ENCODE measurements around the gene TCAIM.

Gene TCAIM

GRCh38 chr3:44338010-44338827, at the start of gene TCAIM:
TCAIM (plus strand) TSS chr3:44338766; CDS start chr3:44354783, 16,017 bp downstream.
- Histone ChIP-seq H3K27ac (ENCODE audit: low read depth, low read length) (peak within 1 kb of the TSS; percentile 97), H3K4me1 (ENCODE audit: insufficient read depth, low read length) (peaks cover 24% of the 10 kb centered on the region), H3K9me3 (ENCODE audit: low read length) (no peaks in the 10 kb centered on the region)

GRCh38 chr3:44289882-44290462, 48.6 kb upstream of the TCAIM start:
- Histone ChIP-seq H3K9ac (ENCODE audit: low read length) (no peak overlapping the region), H3K27me3 (ENCODE audit: control insufficient read depth in 1 of 2, insufficient read depth in 2 of 2, low read length in 2 of 2) (no peaks in the 10 kb centered on the region), H3K27ac (ENCODE audit: low read depth, low read length) (no peak overlapping the region), H3K36me3 (ENCODE audit: insufficient read depth, low read length) (no peaks in the 10 kb centered on the region), H3K4me3 (ENCODE audit: low read depth in 1 of 2, low read length in 2 of 2) (no peak overlapping the region), H3K4me1 (ENCODE audit: insufficient read depth, low read length) (no peaks in the 10 kb centered on the region), H3K9me3 (ENCODE audit: low read length) (no peaks in the 10 kb centered on the region)

More at GRCh38 chr3:44338010-44338827, at the start of gene TCAIM:
- H3K4me3 ChIP-seq (ENCODE audit: low read depth in 1 of 2, low read length in 2 of 2) = peak within 1 kb of the TSS; percentile 87 to 91
- H3K9ac ChIP-seq (ENCODE audit: low read length) = peak within 1 kb of the TSS; percentile 86
- no peaks in the 10 kb centered on the region for H3K27me3 ChIP-seq (ENCODE audit: control insufficient read depth in 1 of 2, insufficient read depth in 2 of 2, low read length in 2 of 2)
- no peaks in the 10 kb centered on the region for H3K36me3 ChIP-seq (ENCODE audit: insufficient read depth, low read length)

GRCh38 chr3:44292276-44292675, 46.3 kb upstream of the TCAIM start:
- no peaks in the 10 kb centered on the region for H3K36me3 ChIP-seq (ENCODE audit: insufficient read depth, low read length)

GRCh38 chr3:44292947-44293346, 45.6 kb upstream of the TCAIM start:
- Histone ChIP-seq H3K4me3 (ENCODE audit: low read depth in 1 of 2, low read length in 2 of 2) (no peak overlapping the region), H3K9me3 (ENCODE audit: low read length) (no peaks in the 10 kb centered on the region), H3K4me1 (ENCODE audit: insufficient read depth, low read length) (no peaks in the 10 kb centered on the region), H3K9ac (ENCODE audit: low read length) (no peak overlapping the region), H3K36me3 (ENCODE audit: insufficient read depth, low read length) (no peaks in the 10 kb centered on the region), H3K27ac (ENCODE audit: low read depth, low read length) (no peak overlapping the region), H3K27me3 (ENCODE audit: control insufficient read depth in 1 of 2, insufficient read depth in 2 of 2, low read length in 2 of 2) (no peaks in the 10 kb centered on the region)

More at GRCh38 chr3:44292276-44292675, 46.3 kb upstream of the TCAIM start:
- no peaks in the 10 kb centered on the region for H3K27me3 ChIP-seq (ENCODE audit: control insufficient read depth in 1 of 2, insufficient read depth in 2 of 2, low read length in 2 of 2)
- no peak overlapping the region for H3K9ac ChIP-seq (ENCODE audit: low read length)
- no peak overlapping the region for H3K27ac ChIP-seq (ENCODE audit: low read depth, low read length)
- no peaks in the 10 kb centered on the region for H3K4me1 ChIP-seq (ENCODE audit: insufficient read depth, low read length)
- H3K4me3 ChIP-seq (ENCODE audit: low read depth in 1 of 2, low read length in 2 of 2) = no peak overlapping the region
- H3K9me3 ChIP-seq (ENCODE audit: low read length) = no peaks in the 10 kb centered on the region

GRCh38 chr3:44297255-44297654, 41.3 kb upstream of the TCAIM start:
- Histone ChIP-seq H3K27ac (ENCODE audit: low read depth, low read length) (no peak overlapping the region), H3K9ac (ENCODE audit: low read length) (no peak overlapping the region), H3K36me3 (ENCODE audit: insufficient read depth, low read length) (no peaks in the 10 kb centered on the region), H3K4me1 (ENCODE audit: insufficient read depth, low read length) (no peaks in the 10 kb centered on the region), H3K4me3 (ENCODE audit: low read depth in 1 of 2, low read length in 2 of 2) (no peak overlapping the region), H3K27me3 (ENCODE audit: control insufficient read depth in 1 of 2, insufficient read depth in 2 of 2, low read length in 2 of 2) (no peaks in the 10 kb centered on the region), H3K9me3 (ENCODE audit: low read length) (no peaks in the 10 kb centered on the region)

GRCh38 chr3:44301746-44302145, 36.8 kb upstream of the TCAIM start:
- no peak overlapping the region for H3K4me3 ChIP-seq (ENCODE audit: low read depth in 1 of 2, low read length in 2 of 2)
- H3K9me3 ChIP-seq (ENCODE audit: low read length) = no peaks in the 10 kb centered on the region
- no peaks in the 10 kb centered on the region for H3K27me3 ChIP-seq (ENCODE audit: control insufficient read depth in 1 of 2, insufficient read depth in 2 of 2, low read length in 2 of 2)
- H3K9ac ChIP-seq (ENCODE audit: low read length) = no peak overlapping the region
- no peak overlapping the region for H3K27ac ChIP-seq (ENCODE audit: low read depth, low read length)
- no peaks in the 10 kb centered on the region for H3K36me3 ChIP-seq (ENCODE audit: insufficient read depth, low read length)
- H3K4me1 ChIP-seq (ENCODE audit: insufficient read depth, low read length) = no peaks in the 10 kb centered on the region

GRCh38 chr3:44309500-44309899, 29.1 kb upstream of the TCAIM start:
- Histone ChIP-seq H3K27me3 (ENCODE audit: control insufficient read depth in 1 of 2, insufficient read depth in 2 of 2, low read length in 2 of 2) (no peaks in the 10 kb centered on the region), H3K36me3 (ENCODE audit: insufficient read depth, low read length) (no peaks in the 10 kb centered on the region), H3K9me3 (ENCODE audit: low read length) (no peaks in the 10 kb centered on the region), H3K9ac (ENCODE audit: low read length) (no peak overlapping the region), H3K4me3 (ENCODE audit: low read depth in 1 of 2, low read length in 2 of 2) (no peak overlapping the region), H3K4me1 (ENCODE audit: insufficient read depth, low read length) (no peaks in the 10 kb centered on the region), H3K27ac (ENCODE audit: low read depth, low read length) (no peak overlapping the region)

GRCh38 chr3:44318891-44319311, 19.7 kb upstream of the TCAIM start:
- no peak overlapping the region for H3K9ac ChIP-seq (ENCODE audit: low read length)

GRCh38 chr3:44321335-44321734, 17.2 kb upstream of the TCAIM start:
- no peak overlapping the region for H3K27ac ChIP-seq (ENCODE audit: low read depth, low read length)
- H3K9me3 ChIP-seq (ENCODE audit: low read length) = no peaks in the 10 kb centered on the region
- H3K9ac ChIP-seq (ENCODE audit: low read length) = no peak overlapping the region
- H3K27me3 ChIP-seq (ENCODE audit: control insufficient read depth in 1 of 2, insufficient read depth in 2 of 2, low read length in 2 of 2) = no peaks in the 10 kb centered on the region
- no peaks in the 10 kb centered on the region for H3K4me1 ChIP-seq (ENCODE audit: insufficient read depth, low read length)
- H3K36me3 ChIP-seq (ENCODE audit: insufficient read depth, low read length) = no peaks in the 10 kb centered on the region
- no peak overlapping the region for H3K4me3 ChIP-seq (ENCODE audit: low read depth in 1 of 2, low read length in 2 of 2)

More at GRCh38 chr3:44318891-44319311, 19.7 kb upstream of the TCAIM start:
- Histone ChIP-seq H3K4me1 (ENCODE audit: insufficient read depth, low read length) (no peaks in the 10 kb centered on the region), H3K36me3 (ENCODE audit: insufficient read depth, low read length) (no peaks in the 10 kb centered on the region), H3K27me3 (ENCODE audit: control insufficient read depth in 1 of 2, insufficient read depth in 2 of 2, low read length in 2 of 2) (no peaks in the 10 kb centered on the region), H3K9me3 (ENCODE audit: low read length) (no peaks in the 10 kb centered on the region), H3K4me3 (ENCODE audit: low read depth in 1 of 2, low read length in 2 of 2) (no peak overlapping the region), H3K27ac (ENCODE audit: low read depth, low read length) (no peak overlapping the region)

GRCh38 chr3:44323341-44323955, 15.1 kb upstream of the TCAIM start:
- H3K4me1 ChIP-seq (ENCODE audit: insufficient read depth, low read length) = no peaks in the 10 kb centered on the region
- H3K27ac ChIP-seq (ENCODE audit: low read depth, low read length) = no peak overlapping the region
- H3K9me3 ChIP-seq (ENCODE audit: low read length) = no peaks in the 10 kb centered on the region
- H3K4me3 ChIP-seq (ENCODE audit: low read depth in 1 of 2, low read length in 2 of 2) = no peak overlapping the region
- H3K36me3 ChIP-seq (ENCODE audit: insufficient read depth, low read length) = no peaks in the 10 kb centered on the region
- H3K9ac ChIP-seq (ENCODE audit: low read length) = no peak overlapping the region
- no peaks in the 10 kb centered on the region for H3K27me3 ChIP-seq (ENCODE audit: control insufficient read depth in 1 of 2, insufficient read depth in 2 of 2, low read length in 2 of 2)

GRCh38 chr3:44324584-44324983, 14.0 kb upstream of the TCAIM start:
- Histone ChIP-seq H3K27me3 (ENCODE audit: control insufficient read depth in 1 of 2, insufficient read depth in 2 of 2, low read length in 2 of 2) (no peaks in the 10 kb centered on the region), H3K9me3 (ENCODE audit: low read length) (no peaks in the 10 kb centered on the region), H3K27ac (ENCODE audit: low read depth, low read length) (no peak overlapping the region), H3K4me3 (ENCODE audit: low read depth in 1 of 2, low read length in 2 of 2) (no peak overlapping the region), H3K9ac (ENCODE audit: low read length) (no peak overlapping the region), H3K4me1 (ENCODE audit: insufficient read depth, low read length) (no peaks in the 10 kb centered on the region), H3K36me3 (ENCODE audit: insufficient read depth, low read length) (no peaks in the 10 kb centered on the region)

Measured in muscle layer of colon (tissue), 2 donors.